DND-41 (cell line): ENCODE measurements around the gene AGAP2.

Experiments
- EZH2 ChIP-seq: IDR thresholded peaks from 3 replicates; pipeline ENCODE4 v1.6.1; 2012; ENCODE audit warnings: borderline replicate concordance, low read depth, mild to moderate bottlenecking, moderate library complexity, low read length, inconsistent platforms; ENCODE audit not compliant: severe bottlenecking
- TF ChIP-seq, protein P1 (sequence below): IDR thresholded peaks from 2 replicates; pipeline ENCODE4 v1.5.1; 2012; ENCODE audit warnings: borderline replicate concordance, low read length, moderate library complexity, mild to moderate bottlenecking; ENCODE audit not compliant: poor library complexity, severe bottlenecking; ENCODE audit errors: extremely low read depth

DNA sequence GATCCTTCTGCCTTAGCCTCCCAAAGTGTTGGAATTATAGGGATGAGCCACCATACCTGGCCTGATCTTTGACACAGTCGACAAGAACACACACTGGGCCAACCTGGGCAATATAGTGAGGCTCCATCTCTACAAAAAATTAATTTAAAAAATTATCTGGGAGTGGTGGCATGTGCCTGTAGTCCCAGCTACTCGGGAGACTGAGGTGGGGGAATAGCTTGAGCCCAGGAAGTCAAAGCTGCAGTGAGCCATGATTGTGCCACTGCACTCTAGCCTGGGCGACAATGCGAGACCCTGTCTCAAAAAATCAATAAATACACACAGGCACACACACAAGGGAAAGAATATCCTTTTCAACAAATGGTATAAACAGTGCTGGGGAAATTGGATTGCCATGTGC is 50.7 kb downstream of the AGAP2 start:
- TF ChIP-seq, protein P1, sequence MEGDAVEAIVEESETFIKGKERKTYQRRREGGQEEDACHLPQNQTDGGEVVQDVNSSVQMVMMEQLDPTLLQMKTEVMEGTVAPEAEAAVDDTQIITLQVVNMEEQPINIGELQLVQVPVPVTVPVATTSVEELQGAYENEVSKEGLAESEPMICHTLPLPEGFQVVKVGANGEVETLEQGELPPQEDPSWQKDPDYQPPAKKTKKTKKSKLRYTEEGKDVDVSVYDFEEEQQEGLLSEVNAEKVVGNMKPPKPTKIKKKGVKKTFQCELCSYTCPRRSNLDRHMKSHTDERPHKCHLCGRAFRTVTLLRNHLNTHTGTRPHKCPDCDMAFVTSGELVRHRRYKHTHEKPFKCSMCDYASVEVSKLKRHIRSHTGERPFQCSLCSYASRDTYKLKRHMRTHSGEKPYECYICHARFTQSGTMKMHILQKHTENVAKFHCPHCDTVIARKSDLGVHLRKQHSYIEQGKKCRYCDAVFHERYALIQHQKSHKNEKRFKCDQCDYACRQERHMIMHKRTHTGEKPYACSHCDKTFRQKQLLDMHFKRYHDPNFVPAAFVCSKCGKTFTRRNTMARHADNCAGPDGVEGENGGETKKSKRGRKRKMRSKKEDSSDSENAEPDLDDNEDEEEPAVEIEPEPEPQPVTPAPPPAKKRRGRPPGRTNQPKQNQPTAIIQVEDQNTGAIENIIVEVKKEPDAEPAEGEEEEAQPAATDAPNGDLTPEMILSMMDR, result no peak
- TF ChIP-seq EZH2, result no peak
